ENCODE data around the gene ENAH. TPM values are rescaled to one million over a fixed set of nuclear protein-coding genes. Genes with fewer than 3 reads are reported as not detected.

The ENAH gene
- polyA plus RNA-seq, 1 of the 3 experiments (the other 2 are of a cell fraction): 48.9 TPM

DNA sequence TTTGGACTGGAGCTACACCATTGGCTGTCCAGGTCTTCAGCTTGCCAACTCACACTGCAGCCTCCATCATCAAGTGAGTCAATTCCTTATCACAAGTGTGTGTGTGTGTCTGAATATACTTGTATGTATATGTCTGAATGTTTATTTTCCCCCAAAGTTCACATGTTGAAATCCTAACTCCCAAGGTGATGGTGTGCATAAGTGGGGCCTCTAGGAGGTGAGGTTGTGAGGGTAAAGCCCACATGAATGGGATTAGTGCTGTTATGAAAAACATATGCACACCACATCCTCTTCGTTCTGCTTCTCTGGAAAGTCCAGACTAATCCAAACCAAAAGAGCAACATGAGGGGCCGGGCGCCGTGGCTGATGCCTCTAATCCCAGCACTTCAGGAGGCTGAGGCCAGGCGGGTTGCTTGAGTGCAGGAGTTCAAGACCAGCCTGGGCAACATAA lies 176.4 kb downstream of the ENAH start:
- H3K9me2 ChIP-seq: no peaks in the 10 kb centered on the region
- H3K36me3 ChIP-seq (replicated peaks in 1 of 2; ENCODE audit: control insufficient read depth in 1 of 2, insufficient read depth in 2 of 2, low read length in 1 of 2): no peaks in the 10 kb centered on the region
- H3K4me1 ChIP-seq (ENCODE audit: control insufficient read depth in 1 of 2, insufficient read depth in 2 of 2, low read depth in 1 of 2, low read length in 1 of 2): peaks cover 0 to 6% of the 10 kb centered on the region in 2 experiments; a peak in 2 of 4 replicates
- H3K27ac ChIP-seq (ENCODE audit: low read depth in 2 of 2, low read length in 1 of 2): no peak overlapping the region
- H3F3A ChIP-seq (replicated peaks; ENCODE audit: insufficient read depth): no peaks in the 10 kb centered on the region
- ChIA-PET POLR2A (no interaction called here), CTCF (interaction anchor here (1.2 to 19.4 kb wide), 5 partner anchors 10 to 499 kb away, joined by 5 to 473 read pairs (median 33); partner anchors contain the start of gene SRP9)
- no peak overlapping the region for H3K4me3 ChIP-seq (ENCODE audit: low read depth in 2 of 2, low read length in 1 of 2)
- 66% methylated on average over 5 of the region's 5 CpGs for WGBS (ENCODE audit: low lambda C conversion rate)
- no peaks in the 10 kb centered on the region for H3K9me3 ChIP-seq
- TF ChIP-seq RXRA (IDR thresholded peaks at IDR 0.05; ENCODE audit: borderline replicate concordance, low read depth): no peak
- no peak for TF ChIP-seq NFIC (IDR thresholded peaks at IDR 0.05; ENCODE audit: borderline replicate concordance)
- no peak for TF ChIP-seq GABPA (IDR thresholded peaks at IDR 0.05; ENCODE audit: low read depth)
- TF ChIP-seq FOXJ3 (CRISPR knock-in tag; IDR thresholded peaks at IDR 0.05): no peak
- no peak for TF ChIP-seq CTCF (IDR thresholded peaks at IDR 0.05)
- TF ChIP-seq, protein P1, sequence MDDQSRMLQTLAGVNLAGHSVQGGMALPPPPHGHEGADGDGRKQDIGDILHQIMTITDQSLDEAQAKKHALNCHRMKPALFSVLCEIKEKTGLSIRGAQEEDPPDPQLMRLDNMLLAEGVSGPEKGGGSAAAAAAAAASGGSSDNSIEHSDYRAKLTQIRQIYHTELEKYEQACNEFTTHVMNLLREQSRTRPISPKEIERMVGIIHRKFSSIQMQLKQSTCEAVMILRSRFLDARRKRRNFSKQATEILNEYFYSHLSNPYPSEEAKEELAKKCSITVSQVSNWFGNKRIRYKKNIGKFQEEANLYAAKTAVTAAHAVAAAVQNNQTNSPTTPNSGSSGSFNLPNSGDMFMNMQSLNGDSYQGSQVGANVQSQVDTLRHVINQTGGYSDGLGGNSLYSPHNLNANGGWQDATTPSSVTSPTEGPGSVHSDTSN (IDR thresholded peaks at IDR 0.05): no peak
- no peak for TF ChIP-seq RAD21 (IDR thresholded peaks at IDR 0.05; ENCODE audit: low read length)
- no peak for TF ChIP-seq RFX5 (IDR thresholded peaks at IDR 0.05; ENCODE audit: low read length)
- TF ChIP-seq, protein P2, sequence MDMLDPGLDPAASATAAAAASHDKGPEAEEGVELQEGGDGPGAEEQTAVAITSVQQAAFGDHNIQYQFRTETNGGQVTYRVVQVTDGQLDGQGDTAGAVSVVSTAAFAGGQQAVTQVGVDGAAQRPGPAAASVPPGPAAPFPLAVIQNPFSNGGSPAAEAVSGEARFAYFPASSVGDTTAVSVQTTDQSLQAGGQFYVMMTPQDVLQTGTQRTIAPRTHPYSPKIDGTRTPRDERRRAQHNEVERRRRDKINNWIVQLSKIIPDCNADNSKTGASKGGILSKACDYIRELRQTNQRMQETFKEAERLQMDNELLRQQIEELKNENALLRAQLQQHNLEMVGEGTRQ (IDR thresholded peaks at IDR 0.05; ENCODE audit: borderline replicate concordance, low read depth, low read length): no peak
- no peak for TF ChIP-seq USF1 (IDR thresholded peaks at IDR 0.05; ENCODE audit: borderline replicate concordance, low read depth)
- TF ChIP-seq YY1 (IDR thresholded peaks at IDR 0.05; ENCODE audit: low read depth): no peak
- TF ChIP-seq GATA2 (CRISPR knock-in tag; IDR thresholded peaks at IDR 0.05): no peak
- TF ChIP-seq FOXM1 (IDR thresholded peaks at IDR 0.05; ENCODE audit: low read depth): no peak
- TF ChIP-seq FOSL2 (IDR thresholded peaks at IDR 0.05; ENCODE audit: borderline replicate concordance, low read depth): no peak
- no peak for TF ChIP-seq EZH2phosphoT487 (IDR thresholded peaks at IDR 0.05; ENCODE audit: borderline replicate concordance, low read depth)
- TF ChIP-seq SIN3A (IDR thresholded peaks at IDR 0.05; ENCODE audit: borderline replicate concordance, low read depth, low read length): no peak
- TF ChIP-seq ZBTB33 (IDR thresholded peaks at IDR 0.05; ENCODE audit: borderline replicate concordance, low read depth): no peak
- TF ChIP-seq MEF2A (IDR thresholded peaks at IDR 0.05; ENCODE audit: borderline replicate concordance, low read depth): no peak
- H4K20me1 ChIP-seq (ENCODE audit: insufficient read depth): no peaks in the 10 kb centered on the region
- H3K79me2 ChIP-seq (ENCODE audit: insufficient read depth): no peaks in the 10 kb centered on the region
- DNase-seq: no peak
- no peak overlapping the region for H2AFZ ChIP-seq (ENCODE audit: low read depth)
- H3K27me3 ChIP-seq (ENCODE audit: insufficient read depth): no peaks in the 10 kb centered on the region
- H3K9ac ChIP-seq: no peak overlapping the region
- H3K4me2 ChIP-seq: no peak overlapping the region
